ENCODE data around the gene TRIM71. TPM values are rescaled to one million over a fixed set of nuclear protein-coding genes. Genes with fewer than 3 reads are reported as not detected.

TRIM71 gene
- total RNA-seq, 2 experiments from 2014 or later, result 0.04 to 0.06 TPM

DNA sequence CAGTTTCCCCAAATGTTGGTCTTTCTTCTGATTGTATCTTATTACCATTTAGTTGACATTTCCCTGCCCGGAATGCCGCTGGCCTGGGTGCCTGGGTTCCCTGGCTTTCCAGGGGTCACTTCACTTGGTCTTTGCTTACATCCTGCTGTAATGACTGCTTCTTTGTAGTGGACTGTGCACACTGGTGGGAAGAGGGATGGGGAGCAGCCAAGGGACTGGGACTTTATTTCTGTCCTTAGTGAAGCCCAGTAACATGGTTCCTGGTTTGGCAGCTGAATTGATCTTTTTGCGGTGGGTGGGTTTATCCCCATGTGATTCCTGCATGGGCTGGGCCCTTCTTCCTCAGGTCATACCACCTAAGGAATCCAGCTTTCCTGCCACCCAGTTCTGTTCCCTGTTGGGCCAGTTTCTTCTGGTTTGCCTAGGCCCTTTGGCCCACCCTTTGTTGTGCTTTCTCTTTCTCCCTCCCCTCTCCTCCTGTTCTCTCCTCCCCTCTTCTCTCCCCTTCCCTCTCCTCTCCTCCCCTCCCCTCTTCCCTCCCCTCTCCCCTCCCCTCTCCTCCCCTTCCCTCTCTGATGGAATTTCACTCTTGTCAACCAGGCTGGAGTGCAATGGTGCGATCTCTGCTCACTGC is 41.9 kb downstream of the TRIM71 start:
- CTCF ChIA-PET, result no interaction called here
- POLR2A ChIA-PET, result no interaction called here

- ChIA-PET CTCF (no interaction called here), POLR2A (no interaction called here)
Measured at GRCh38 chr3:32860499-32860898, 42.7 kb downstream of the TRIM71 start.

DNA sequence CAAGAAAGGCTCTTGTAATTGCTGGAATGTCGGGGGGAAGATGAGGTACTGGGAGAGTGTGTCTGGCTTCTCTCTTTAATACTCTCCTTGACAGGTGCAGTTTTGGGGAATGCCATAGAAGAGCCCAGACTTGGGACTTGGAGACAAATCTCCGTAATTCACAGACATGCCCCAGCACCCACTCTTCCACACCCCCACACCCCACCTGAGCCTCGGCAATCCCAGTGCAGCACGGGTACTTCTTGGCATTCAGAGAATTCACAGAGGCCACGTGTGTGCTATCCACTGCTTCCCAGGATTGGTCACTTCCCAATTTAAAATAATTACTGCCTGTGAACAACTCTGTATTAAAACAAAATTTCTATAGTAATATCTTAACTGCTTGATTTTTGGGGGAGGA is 43.9 kb downstream of the TRIM71 start:
- CTCF ChIA-PET, result no interaction called here
- POLR2A ChIA-PET, result no interaction called here

DNA sequence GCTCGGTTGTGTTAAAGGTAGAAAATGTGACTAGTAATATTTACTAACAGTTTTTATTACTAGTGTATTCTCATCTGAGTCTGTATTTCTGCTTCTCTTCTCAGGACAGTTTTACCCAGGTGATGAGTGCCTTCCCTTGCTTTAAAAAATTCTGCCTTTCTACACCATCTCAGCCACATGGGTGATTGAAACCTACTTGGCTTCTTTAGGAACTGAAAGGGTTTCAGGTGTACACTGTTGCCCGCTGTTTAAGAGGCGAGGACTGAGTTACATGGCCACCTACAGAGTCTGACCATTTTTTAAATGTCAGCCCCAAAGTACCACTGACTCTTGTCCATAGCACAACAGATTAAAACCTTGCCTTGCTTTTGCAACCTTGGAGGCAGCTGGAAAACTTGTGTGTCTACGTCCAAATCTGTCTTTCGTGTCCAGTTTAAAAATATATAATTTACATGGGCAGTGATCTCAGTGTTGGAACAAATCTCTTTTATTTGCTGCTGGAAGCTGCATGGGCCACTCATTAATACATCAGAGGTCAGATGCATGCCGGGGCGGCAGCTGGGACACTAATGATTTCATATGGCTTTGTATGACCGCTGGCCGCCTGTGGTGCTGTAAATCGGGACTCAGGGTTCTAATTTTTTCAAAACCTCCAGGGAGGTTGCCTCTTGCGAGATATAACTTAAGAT is 44.6 kb downstream of the TRIM71 start:
- ChIA-PET POLR2A (no interaction called here), CTCF (no interaction called here)

DNA sequence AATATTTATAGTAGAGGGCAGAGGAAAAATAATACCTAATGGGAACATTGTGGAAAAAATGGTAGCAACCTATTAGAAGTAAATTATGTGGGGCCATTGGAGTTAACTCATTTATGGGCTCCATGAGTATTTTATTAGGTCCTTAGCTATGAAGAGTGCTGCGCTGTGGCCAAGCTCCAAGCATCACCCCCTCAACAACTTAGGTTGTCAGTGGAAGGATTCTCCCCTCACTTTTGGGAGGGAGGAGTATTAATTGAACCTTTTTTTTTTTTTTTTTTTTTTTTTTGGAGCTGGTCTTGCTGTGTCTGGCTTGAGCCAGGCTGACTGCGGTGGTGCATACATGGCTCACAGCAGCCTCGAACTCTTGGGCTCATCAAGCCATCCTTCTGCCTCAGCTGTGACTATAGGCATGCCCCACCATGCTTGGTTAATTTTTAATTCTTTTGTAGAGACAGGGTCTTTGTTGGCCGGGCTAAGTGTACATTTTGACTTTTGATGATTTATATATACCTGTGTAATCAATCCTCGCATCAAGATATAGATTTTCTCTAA is 45.2 kb downstream of the TRIM71 start:
- ChIA-PET CTCF (interaction anchor here (0.6 kb wide), 1 partner anchor 1035 kb away, joined by 3 read pairs; no protein-coding TSS in a partner anchor), POLR2A (no interaction called here)

- POLR2A ChIA-PET, result no interaction called here
- CTCF ChIA-PET, result no interaction called here
Measured at GRCh38 chr3:32865383-32865782, 47.6 kb downstream of the TRIM71 start.

- ChIA-PET POLR2A (no interaction called here), CTCF (interaction anchor here (1.0 kb wide), 1 partner anchor 85 kb away, joined by 3 read pairs; no protein-coding TSS in a partner anchor)
Measured at GRCh38 chr3:32866533-32866932, 48.7 kb downstream of the TRIM71 start.

DNA sequence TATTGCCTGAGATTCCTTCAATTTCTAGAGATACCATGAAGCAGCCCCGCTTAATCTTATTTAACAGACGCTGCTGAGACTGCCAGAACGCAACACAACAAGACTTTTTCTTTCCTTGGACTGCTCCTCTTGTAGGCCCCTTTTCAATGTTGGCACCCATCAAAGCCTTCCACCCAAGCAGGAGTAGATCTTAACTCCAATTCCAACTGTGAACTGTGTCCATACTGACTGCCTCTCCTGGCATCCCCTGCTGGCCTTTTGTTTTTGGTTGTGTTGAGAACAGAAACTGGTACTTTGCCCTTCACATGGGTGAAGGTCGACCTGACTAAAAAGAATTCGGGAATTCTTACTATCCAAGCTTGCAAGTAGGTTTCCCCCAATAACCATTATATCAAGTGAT is 50.2 kb downstream of the TRIM71 start:
- ChIA-PET POLR2A (no interaction called here), CTCF (no interaction called here)

GRCh38 chr3:32868719-32869512 is 51.1 kb downstream of the TRIM71 start:
- POLR2A ChIA-PET, result no interaction called here
- CTCF ChIA-PET, result interaction anchor here (0.6 kb wide), 1 partner anchor 120 kb away, joined by 5 read pairs; no protein-coding TSS in a partner anchor

GRCh38 chr3:32869513-32870047 is 51.8 kb downstream of the TRIM71 start:
- POLR2A ChIA-PET, result interaction anchor here (0.6 kb wide), 1 partner anchor 572 kb away, joined by 10 read pairs; no protein-coding TSS in a partner anchor
- CTCF ChIA-PET, result interaction anchor here (0.6 kb wide), 1 partner anchor 119 kb away, joined by 5 read pairs; no protein-coding TSS in a partner anchor

DNA sequence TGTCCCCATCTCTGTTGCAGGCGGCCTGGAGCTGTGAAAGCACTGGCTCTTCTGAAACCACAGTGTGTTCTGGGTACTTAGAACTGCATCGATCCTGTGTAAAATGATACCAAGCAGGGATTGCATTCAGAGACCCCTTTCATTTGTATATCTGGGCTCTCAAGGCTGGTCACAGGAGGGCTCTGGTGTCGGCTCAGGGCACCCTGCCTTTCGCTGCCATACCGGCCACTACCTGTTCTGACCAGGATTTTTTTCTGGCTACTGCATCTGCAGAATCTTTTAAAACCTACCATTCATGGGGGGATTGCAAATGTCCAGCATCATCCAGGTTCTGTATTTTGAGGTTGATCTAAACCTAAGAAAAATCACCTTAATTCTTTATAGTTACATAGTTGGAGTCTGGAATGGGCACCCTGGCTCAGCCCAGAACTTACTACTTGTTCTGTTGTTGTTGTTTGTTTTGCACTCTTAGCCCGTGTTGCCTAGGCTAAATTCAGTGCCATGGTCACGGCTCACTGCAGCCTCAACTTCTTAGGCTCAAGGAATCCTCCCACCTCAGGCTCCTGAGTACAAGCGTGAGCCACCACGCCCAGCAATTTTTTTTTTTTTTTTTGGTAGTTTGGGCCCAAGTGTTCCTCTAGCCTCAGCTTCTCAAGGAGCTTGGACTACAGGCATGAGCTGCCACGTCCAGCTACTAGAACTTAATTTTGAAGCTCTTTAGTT is 52.7 kb downstream of the TRIM71 start:
- CTCF ChIA-PET, result no interaction called here

DNA sequence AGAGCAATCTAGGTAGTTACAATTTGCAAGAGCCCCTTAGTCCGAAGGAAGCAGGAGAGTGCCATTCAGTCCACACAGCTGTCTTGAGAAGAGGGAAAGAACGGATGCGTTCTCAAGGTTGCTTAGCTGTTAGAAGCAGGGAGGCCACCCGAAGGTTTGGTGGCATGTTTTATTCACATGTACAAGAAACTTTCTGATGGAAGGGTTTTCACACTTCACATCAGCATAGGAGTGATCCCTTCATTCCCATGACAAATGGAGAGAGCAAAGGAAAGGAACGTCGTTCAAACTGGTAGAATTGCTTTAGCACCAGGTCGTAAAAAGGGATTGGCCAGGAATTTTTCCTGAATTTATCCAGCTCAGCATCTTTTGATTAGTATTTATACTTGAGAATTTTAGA is 53.5 kb downstream of the TRIM71 start:
- ChIA-PET POLR2A (no interaction called here), CTCF (no interaction called here)

More for the DNA sequence above, 52.7 kb downstream of the TRIM71 start:
- POLR2A ChIA-PET, result no interaction called here

DNA sequence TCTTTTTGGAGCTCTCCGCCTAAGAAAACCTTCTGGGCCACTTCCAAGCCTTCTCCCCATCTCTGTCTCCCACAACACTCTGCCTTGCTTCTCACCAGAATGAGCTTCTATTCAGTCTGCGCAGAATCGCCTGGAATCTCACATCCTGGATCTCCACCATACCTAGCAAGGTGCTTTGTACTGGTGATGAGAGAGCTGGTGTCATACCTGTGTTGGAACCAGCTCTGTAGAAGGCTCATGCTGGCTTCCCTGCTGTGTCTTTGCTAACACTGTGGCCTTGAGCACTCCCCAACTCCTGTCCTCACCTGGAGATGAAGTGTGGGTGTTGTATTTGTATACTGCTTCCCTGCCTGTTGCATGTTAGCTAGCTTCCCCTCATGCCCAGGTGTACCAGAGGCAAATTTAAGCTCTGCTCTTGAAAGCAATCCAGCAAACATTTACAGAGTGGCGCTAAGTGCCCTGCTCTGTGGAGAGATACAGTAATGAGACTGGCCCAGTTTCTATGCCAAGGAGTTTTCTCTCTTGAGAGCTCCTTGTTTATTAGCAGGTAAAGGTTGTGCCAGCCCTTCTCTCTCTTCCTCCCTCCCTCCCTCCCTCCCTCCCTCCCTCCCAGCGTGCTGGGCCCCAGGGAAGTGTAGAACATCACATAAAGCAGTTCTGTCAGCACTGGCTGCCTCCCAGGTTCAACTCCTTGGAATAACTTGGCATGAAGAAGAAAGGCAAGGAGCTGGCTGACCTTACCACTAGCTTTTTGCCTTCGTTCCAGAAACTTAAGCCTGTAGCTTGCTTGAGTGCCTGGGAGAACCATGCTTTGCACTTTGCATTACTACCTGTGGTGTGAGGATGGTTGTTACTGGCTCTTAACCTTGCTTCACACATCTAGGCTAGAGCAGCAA is 54.9 kb downstream of the TRIM71 start:
- ChIA-PET CTCF (interaction anchor here (1.0 kb wide), 1 partner anchor 30 kb away, joined by 3 read pairs; no protein-coding TSS in a partner anchor), POLR2A (no interaction called here)

DNA sequence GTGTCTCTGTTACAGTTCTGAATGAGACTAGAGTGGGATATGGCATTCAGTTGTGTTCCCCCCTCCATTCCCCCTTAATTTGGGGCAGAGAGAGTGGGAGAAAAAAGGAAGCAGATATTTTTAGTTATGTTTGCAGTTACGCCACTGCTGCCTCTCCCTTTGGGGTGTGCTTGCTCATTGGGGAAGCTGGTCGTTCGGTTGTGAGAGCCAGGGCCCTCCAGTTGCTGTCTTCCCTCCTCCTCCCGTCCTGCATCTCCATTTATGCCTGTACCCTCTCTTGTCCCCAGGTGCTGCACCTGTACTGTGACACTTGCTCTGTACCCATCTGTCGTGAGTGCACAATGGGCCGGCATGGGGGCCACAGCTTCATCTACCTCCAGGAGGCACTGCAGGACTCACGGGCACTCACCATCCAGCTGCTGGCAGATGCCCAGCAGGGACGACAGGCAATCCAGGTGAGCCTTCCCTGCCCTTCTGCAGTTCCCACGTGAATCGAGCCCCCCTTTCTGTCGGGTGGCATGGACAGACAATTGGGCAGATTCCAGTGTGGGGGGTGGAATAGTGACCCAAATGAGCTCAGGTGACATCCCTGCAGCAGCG is 55.8 kb downstream of the TRIM71 start:
- ChIA-PET POLR2A (no interaction called here), CTCF (interaction anchor here (0.6 kb wide), 1 partner anchor 42 kb away, joined by 3 read pairs; no protein-coding TSS in a partner anchor)

GRCh38 chr3:32876920-32877319 is 59.1 kb downstream of the TRIM71 start:
- ChIA-PET POLR2A (no interaction called here), CTCF (no interaction called here)

DNA sequence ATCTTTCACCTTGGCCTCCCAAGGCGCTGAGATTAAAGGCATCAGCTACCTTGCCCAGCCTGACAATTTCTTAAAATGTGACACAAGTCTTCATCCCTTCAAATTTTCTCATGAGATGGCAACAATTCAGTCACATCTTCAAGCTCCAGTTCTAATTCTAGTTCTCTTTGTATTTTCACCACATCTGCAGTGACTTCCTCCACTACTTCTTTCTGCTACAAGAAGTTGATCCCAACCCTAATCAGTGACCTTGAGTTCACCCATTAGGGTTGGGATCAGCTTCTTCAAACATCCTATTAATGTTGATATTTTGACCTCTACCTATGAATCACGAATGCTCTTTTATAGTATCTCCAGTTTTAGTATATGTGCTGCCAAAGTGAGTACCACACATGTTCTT is 59.8 kb downstream of the TRIM71 start:
- ChIA-PET POLR2A (no interaction called here), CTCF (no interaction called here)

DNA sequence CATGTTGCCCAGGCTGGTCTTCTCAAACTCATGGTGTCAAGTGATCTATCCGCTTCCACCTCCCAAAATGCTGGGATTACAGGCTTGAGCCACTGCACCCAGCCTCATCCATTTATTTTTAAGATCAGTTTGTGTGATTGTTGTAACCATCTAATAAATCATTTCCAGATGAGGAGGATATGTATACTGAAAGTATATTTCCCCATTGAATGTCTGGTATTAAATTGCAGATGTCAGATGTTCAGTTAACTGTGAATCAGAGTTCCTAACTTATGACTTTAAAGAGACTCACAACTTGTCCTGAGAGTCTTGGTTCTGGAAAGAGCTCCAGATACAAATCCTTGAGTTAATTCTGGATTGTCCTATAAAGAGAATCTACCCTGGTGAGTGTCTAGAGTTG is 62.4 kb downstream of the TRIM71 start:
- POLR2A ChIA-PET, result no interaction called here
- CTCF ChIA-PET, result interaction anchor here (1.1 kb wide), 1 partner anchor 55 kb away, joined by 3 read pairs; no protein-coding TSS in a partner anchor

DNA sequence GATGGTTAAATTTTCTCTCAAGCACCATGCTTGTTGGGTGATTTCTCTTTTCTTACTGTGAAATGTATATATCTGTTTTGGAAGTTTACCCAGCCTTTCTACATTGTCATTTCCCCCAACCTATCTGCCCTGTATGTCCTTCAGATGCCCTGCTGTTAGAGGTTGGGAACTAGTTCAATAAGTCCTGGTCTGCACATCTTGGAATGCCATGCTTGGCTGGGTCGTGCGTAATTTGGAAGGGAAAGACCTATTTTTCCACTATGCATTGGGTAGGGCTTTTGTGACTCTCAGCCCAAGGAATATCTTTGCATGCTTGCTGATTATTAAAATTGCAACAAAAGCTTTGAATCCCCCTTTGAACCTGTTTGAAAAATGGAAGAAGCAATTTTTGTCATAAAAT is 63.8 kb downstream of the TRIM71 start:
- ChIA-PET POLR2A (no interaction called here), CTCF (no interaction called here)

Measured in activated CD8-positive, alpha-beta memory T cell treated with anti-CD3 and anti-CD28 coated beads for 36 hours (primary cell).